IPS-NIHi7 (cell line): ENCODE measurements around the gene CLDN15.

Experiments
- DNase-seq: peaks from one replicate; pipeline ENCODE4 v3.0.0; 2012; ENCODE audit warnings: mixed read lengths; ENCODE audit errors: extremely low spot score

Gene CLDN15

DNA sequence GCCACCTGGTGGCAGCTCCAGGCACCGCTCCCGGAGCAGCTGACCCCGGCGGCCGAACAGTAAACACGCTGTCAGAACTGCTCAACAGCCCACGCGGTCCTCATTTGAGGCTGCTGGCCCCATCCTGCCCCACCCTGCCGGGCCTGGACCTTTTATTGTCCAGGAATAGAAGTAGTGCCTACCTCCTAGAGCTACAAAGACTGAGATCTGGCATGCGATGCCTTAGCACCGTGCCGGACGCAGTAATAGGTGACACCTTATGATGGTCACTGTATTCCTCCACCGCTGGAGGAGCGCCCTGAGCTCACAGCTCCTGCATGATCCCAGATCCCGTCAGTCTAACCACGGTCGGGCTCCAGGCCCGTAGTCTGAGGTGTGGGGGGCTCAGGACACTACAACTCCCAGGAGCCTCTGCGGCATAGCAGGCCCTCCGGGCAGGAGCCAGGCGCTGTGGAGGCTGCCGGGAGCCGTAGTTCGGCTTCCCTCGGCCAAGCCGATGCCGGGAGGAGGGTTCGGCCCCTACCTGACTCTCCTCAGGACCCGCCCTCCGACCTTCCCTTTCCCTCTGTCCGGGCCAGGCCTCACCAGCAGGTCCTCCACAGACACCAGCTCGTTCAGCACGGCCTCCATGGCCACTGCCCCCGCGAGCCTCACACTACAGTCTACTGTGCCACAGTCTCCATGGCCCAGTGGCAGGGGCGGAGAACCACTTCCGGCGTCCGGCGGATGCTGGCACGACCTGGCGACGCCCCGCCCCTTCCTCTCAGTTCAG lies 7.0 kb upstream of the CLDN15 start, which contains the start of gene FIS1:
TSS of gene FIS1 (minus strand) at position 707 of the 772 bp plus-strand sequence. CDS start at position 630, 77 bp downstream.
- peak; percentile 89 for DNase-seq

DNA sequence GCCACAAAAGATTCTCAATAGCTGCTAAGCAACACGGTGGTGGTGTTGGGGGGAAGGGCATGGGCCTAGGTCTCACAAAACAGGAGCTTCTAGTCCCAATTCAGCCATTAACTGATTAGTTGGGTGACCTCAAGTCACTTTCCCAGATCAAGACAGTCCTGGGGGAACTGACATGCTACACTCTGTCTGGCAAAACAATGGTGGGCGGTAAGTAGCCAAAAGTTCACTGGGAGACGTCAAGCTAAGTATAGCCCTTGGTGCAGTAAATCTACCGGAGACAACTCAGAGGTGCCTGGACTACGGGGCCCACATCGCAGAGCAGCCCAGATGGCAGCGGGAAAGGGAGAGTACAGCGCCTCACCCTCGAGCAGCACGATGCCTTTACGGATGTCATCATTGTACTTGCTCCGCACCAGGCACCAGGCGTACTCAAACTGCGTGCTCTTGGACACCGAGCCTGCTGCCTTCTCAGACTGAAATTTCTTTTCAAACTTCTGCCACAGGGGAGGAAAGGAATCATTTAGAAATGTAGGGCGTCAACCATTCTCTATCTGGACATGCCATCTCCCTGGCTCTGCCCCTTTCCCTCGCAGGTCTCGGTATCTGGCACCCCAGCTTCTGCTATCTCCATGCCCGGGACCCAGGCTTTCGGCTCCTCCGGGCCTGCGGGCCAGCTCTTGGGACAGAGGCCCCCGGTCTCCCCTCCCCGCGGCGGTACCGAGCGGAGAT lies 6.2 kb upstream of the CLDN15 start:
- DNase-seq, result no peak

DNA sequence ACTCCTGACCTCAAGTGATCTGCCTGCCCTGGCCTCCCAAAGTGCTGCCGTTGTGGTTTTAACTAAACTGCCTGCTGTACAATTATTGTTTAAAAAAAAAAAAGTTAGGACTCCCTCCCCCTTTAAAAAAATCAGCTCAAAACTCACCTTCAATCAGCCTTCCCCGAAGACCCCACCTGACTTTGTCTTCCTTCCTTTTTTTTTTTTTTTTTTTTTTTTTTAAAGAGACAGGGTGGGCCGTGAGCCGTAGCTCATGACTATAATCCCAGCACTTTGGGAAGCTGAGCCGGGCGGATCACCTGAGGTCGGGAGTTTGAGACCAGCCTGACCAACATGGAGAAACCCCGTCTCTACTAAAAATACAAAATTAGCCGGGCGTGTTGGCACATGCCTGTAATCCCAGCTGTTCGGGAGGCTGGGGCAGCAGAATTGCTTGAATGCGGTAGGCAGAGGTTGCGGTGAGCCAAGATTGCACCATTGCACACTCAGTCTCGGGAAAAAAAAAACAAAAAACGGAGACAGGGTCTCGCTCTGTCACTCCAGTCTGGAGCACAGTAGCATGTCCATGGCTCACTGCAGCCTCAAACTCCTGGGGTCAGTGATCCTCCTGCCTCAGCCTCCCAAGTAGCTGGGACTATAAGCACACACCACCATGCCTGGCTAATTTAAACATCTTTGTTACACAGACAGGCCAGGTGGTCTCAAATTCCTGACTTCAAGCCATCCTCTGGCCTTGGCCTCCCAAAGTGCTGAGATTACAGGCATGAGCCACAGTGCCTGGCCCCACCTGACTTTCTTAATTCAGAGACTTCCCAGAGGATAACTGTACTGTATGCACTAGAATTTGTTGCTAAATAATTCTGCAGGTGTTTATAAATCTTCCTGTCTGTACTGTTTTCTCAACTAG lies 4.1 kb upstream of the CLDN15 start:
- DNase-seq, result no peak

DNA sequence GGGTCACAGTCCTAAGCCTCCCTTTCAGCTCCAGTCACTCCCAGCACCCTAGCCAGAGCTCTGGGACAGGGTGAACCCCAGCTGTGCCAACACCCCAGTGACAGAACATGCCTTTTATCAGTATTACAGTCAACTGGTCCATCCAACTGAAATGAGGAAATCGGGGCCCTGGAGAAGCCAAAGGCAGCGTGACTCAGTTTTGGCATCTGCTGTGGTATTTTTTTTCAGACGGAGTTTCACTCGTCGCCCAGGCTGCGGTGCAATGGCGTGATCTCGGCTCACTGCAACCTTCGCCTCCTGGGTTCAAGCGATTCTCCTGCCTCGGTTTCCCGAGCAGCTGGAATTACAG lies 3.4 kb upstream of the CLDN15 start:
- DNase-seq, result no peak

DNA sequence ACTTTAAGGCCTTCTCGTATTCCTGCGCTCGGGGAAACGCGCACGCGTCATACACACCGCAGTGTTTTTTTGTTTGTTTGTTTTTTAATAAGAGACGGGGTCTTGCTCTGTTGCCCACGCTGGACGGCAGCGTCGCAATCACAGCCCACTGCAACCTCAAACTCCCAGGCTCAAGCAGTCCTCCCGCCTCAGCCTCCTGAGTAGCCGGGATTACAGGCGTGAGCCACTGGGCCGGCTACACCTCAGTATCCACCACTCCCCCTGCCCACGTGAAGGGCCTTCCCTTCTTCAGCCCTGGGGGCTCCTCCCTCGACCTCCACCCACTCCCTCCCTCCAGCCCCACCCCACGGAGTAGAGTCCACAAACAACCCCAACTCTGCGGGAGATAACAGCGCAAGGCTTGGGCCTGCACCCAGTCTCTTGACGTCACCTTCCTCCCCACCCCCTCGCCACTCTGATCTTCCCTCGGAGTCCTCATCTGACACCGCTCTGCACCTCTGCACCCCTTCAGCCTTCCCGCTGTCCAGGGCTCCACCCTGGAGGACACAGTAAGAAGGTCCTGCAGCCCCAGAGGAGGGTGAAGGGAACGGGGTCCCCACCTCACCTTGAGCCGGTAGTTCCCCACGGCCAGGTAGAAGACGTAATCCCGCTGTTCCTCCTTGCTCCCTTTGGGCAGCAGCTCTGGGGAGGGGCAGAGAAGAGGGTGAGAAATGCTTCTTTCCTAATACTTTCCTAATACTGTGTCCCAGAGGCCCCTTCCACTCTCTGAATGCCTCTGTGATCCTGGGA lies 2.8 kb upstream of the CLDN15 start:
- DNase-seq, result no peak

DNA sequence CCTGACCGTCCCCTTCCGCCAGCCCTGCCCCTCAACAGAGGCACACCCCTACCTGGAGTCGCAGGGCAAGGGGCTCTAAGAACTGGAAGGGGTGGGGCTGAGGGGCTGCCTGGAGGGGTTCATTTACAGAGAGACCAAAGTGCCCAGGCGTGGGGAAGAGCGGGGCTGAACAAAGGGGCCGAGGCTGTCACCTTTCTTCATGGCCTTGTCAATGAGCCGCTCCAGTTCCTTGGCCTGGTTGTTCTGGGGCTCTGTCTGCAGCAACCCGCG lies 2.3 kb upstream of the CLDN15 start:
- DNase-seq, result no peak

DNA sequence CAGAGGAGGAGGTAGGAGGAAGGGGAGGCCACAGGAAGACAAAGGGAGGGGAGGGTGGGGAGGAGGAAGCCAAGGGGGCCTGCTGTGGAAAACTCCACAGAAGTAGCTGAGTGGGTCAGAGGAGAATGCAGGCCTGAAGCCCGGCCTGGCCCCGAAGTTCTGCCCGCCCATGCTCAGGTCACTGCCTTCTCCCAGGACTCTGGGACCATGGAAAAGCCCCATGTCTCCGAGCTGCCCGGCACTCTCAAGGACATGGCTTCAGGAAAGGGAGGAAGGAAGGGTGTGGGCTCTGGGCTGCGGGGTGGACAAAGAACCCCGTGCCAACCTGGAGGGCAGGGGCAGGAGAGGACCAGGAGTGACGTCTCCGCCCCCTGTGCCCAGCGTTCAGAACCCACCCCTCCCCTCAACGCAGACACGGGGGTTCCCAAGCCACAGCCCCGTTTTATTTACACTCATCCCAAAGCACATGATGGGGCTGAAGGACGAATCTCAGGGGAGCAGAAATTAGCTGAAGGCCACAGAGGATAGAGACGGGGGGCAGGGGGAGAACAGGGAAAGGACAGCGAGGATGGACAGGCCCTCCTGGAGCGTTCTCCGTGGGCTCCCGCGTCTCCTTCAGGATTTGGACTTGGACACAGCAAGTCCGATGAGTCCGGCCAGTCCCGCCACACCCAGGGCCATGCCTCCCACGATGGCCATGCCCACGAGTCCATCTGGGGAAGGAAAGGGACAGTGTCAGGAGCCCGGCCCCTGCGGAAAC lies 1.8 kb upstream of the CLDN15 start:
- DNase-seq, result no peak

DNA sequence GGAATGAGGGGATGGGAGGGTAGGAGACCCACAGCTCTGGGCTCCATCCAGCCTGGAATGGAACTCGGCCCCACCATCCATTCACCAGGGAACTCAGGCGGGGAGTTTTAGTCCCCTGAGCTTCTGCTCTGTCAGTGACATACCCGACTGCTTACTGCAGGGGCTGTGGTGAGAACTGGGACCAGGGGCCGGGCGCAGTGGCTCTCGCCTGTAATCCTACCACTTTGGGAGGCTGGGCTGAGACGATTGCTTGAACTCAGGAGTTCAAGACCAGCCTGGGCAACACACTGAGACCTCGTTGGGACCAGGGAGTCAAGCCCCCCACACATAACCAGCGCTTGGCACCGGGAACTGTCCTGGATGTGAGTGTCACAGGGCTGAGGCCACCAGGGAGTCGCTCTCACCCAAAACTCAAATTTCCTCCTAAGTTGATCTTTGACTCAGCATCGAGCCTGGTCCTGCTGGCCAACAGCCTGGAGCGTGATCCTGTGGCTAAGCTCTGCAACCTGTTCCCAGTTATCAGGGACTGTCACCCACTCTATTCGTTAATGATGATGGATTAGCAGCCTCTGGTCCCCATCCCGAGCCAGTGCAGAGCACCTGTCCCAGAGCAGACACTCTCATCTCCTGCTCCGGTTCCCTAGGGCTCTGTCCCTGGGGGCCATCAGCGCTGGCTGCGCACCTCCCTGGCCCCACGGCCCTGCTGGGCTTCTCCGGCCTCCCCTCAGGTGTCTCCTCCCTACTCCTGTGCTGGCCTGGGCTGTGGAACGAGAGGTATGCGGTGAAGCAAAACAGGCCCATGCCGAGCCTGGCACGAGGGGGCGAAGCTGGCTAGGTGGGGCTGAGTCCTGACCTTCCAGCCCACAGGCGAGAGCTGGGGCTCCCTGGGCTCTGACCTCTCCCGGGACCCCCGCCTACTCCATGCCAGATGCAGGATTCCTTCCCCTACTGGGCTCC lies 902 bp upstream of the CLDN15 start:
- DNase-seq, result no peak

DNA sequence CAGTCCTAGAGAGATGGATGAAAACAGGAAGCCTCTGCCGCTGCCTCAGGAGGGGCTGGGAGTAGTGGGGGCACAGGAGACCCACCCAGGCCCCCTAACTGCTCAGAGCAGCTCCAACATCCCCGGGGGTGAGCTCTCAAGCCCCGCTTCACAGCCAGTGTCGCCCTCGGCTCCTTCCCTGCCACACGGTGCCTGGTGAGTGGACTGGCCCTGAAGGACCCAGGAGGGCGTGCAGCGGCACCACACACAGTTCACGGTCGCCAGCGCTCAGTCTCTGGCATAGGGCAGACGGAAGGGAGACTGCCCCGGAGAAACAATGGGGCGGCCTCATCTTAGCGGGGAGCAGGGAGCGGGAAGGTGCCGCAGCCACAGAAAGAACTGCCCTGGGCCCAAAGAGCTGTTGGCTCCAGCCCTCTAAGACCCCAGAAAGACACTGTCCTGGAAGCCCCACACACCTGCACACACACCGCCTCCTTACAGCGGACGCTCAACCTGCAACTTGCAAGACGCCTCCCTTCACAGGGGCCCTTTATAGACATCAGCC lies 1.2 kb downstream of the CLDN15 start:
- no peak for DNase-seq

DNA sequence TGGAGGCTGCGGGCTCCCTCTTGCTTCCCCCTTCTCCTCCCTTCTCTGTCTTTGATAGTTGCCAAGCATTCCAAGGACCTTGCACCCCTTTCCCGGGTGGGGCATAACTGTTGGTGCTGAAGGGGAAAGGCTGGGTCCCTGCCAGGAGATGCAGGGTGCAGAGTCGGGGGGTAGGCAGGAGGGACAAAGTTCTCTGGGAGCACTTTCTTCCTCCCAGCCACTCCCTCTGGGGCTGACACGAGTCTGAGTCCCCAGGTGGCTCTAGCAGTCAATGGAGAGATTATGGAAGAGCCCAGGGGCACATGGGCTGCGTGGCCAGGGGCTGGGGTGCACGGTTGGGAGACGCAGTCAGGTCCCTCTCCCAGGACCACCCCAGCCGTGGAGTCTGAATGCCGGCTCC lies 2.1 kb downstream of the CLDN15 start:
- no peak for DNase-seq

DNA sequence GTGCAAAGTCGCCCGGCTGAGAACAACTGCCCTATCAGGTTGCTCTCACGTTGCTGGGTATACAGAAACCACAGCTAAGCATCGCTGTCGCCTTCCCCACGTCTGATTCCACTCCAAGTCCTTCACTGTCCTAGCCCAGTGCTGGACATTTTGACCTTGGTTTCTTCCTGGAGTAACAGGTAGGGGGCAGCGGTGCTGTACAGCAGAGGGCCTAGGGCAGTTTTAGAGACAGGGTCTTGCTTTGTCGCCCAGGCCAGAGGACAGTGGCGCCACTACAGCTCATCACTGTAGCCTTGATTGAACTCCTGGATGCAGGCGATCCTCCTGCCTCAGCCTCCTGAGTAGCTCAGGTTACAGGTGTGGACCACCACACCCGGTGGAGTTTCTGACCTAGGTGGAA lies 2.6 kb downstream of the CLDN15 start:
- DNase-seq, result no peak

DNA sequence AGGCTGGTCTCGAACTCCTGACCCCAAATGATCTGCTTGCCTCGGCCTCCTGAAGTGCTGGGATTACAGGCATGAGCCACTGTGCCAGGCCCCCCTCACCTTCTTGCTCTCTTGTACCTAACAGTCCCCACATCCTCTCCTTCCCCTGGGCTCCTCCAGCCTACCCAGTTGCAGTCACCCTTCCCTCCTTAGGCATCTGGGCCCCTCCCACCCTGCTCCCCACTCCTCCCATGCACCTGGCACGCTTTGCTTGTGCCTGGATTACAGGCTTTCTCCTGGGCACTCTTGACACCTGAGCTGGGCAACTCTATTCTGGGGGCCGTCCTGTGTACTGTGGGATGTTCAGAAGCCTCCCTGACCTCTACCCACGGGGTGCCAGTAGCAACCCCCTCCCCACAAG lies 3.0 kb downstream of the CLDN15 start:
- DNase-seq, result no peak

DNA sequence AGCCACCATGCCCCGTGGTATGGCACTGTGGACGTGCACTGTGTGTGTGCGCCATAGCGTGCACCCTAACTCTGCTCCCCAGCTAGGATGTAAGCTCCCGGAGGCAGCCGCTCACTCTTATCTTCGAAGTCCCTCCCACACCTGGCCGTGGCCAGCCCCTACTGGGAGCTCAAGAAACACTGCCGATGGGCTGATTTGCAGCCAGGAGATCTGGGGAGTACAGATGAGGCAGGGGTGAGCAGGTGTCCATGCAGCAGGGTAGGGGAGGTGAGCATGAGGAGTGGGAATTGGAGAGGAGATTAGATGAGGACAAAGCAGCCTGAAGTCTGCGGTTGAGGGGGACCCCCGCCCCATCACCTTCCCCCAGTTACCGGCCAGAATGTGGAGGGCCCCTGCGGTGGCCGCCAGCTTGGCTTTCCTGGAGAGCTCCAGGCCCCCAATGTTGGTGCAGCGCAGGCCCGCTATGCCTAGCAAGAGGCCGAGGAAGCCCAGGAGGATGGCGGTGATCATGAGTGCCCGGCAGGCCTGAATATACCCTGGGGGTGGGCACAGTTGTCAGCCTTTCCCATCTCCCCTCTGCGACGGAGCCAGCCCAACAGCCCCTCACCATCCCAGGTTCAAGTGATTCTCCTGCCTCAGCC lies 3.6 kb downstream of the CLDN15 start:
- DNase-seq, result no peak

DNA sequence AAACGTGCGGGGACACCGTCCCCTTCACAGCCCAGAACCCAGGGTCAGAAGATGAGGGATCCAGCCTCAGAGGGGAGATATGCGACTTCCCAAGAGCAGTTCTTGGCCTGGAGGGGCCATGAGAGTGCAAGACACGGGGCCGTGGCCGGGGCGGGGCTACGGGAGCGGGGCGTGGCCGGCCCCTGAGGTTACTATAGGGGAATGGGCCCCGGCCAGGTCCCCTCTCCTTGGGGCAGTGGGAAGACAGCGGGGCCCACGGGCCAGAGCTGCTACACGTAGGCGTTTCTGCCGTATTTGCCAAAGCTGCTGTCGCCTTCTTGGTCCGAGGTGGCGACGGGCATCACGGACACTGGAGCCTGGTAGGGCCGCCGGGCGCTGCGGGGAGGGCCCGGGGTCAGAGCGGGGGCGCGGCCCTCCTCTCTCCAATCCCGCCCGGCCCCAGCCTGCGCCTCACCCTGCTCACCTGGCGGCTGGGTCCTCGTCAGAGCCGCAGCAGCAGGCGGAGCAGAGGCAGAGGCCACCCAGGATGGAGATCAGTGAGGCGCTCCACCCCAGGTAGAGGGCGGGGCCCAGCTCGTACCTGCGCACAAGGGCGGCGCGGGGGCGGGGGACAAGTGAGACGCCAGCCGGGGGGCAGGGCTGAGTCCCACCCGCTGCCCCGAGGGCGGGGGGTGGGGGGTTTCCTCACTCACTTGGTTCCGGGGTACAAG lies 5.3 kb downstream of the CLDN15 start:
- peak; percentile 81 for DNase-seq

DNA sequence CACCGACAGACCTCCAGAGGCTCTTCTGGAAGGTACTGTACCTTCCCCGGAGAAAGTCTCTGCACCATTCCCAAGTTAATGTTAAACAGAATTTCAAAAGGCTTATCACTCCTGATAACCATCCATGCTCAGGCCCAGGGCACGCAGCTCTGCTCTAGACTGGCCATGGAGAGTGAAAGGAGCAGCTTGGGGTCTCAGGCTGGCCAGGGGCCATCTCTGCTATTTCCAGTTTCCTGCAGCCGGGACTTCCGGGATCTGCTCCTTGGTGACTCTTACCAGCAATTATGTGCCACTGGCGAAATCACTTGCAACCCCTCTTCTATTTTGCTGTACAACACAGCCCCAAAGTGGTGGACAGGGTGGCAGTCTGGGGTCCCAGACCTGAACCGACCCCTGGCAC lies 6.0 kb downstream of the CLDN15 start:
- DNase-seq, result no peak

DNA sequence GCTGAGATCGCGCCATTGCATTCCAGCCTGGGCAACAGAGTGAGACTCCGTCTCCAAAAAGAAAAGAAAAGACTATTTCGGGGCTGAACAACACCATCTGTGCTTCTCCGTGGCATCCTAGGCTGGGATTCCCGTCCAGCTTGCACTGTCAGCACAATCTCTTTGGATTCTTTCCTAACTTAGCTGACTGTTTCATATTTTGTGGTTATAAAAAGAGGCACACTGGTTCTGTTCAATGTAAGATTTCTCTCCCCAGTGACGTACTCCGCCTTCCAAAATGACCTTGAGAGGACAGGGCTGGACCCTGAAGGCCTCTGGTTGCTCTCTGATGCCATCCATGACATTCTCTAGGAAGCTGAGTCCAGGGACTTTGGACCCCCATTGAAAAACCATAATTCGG lies 10.9 kb downstream of the CLDN15 start:
- no peak for DNase-seq

DNA sequence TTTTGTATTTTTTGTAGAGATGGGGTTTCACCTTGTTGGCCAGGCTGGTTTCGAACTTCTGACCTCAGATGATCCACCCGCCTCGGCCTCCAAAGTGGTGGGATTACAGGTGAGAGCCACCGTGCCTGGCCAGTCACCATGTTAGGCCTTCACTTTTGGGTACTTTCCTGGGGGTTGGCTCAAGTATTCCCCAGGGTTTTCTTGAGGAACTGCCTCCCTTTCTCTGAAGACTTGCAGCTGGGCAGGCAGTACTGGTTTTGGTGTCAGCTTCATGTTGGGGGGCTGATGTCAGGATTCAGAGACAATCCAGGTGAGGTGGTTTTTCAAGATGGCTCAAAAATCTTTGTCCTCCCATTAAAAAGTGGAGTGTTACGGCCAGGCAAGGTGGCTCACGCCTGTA lies 12.0 kb downstream of the CLDN15 start:
- DNase-seq, result no peak

DNA sequence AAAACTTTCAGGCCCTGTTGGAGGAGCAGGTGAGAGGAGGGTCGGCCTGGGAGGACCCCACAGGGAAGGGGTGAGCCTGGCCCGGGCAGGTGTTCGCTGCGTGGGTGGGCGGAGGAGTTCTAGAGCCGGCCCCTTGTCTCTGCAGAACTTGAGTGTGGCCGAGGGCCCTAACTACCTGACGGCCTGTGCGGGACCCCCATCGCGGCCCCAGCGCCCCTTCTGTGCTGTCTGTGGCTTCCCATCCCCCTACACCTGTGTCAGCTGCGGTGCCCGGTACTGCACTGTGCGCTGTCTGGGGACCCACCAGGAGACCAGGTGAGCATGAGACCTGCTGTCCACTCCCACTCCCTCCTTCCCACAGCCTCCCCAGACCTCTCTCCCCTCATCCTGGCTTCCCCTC lies 14.1 kb downstream of the CLDN15 start:
- DNase-seq, result no peak
